GM12865 (cell line): Measurements from ENCODE around the gene CHRND.

Source experiments
- DNase-seq: peaks from one replicate; pipeline ENCODE4 v3.0.0; 2010; ENCODE audit warnings: low read depth
- H3K4me3 ChIP-seq: 2 replicates; pipeline ENCODE4 v1.5.1; 2011; ENCODE audit warnings: mild to moderate bottlenecking, low read depth, low read length, control low read depth
- CTCF ChIP-seq: IDR thresholded peaks from 2 replicates; pipeline ENCODE4 v1.5.1; 2011; ENCODE audit warnings: low read length, control low read depth, low read depth, inconsistent platforms; ENCODE audit not compliant: insufficient read depth; ENCODE audit errors: missing control alignments

The CHRND gene

GRCh38 chr2:232525791-232526371, at the start of gene CHRND:
CHRND (plus strand) TSS chr2:232526160; CDS start chr2:232526216, 56 bp downstream.
- no peak within 1 kb of the TSS for H3K4me3 ChIP-seq
- DNase-seq = no peak
- TF ChIP-seq CTCF = no peak

- TF ChIP-seq CTCF = no peak
These were observed 49.2 kb upstream of the CHRND start for GRCh38 chr2:232476791-232477190.

GRCh38 chr2:232477751-232478510, 48.0 kb upstream of the CHRND start:
- DNase-seq = no peak
- H3K4me3 ChIP-seq = no peak overlapping the region
- no peak for TF ChIP-seq CTCF

More at GRCh38 chr2:232476791-232477190, 49.2 kb upstream of the CHRND start:
- DNase-seq = no peak
- no peak overlapping the region for H3K4me3 ChIP-seq

- no peak for TF ChIP-seq CTCF
- no peak overlapping the region for H3K4me3 ChIP-seq
- no peak for DNase-seq
These were observed 47.2 kb upstream of the CHRND start for GRCh38 chr2:232478571-232479340.

- no peak for TF ChIP-seq CTCF
- no peak for DNase-seq
- no peak overlapping the region for H3K4me3 ChIP-seq
These were observed 46.4 kb upstream of the CHRND start for GRCh38 chr2:232479341-232480200.

- DNase-seq = no peak
- no peak for TF ChIP-seq CTCF
- no peak overlapping the region for H3K4me3 ChIP-seq
These were observed 45.5 kb upstream of the CHRND start for GRCh38 chr2:232480201-232481190.
